HepG2 (cell line): ENCODE results near the gene SPAG7. TPM values are rescaled to one million over a fixed set of nuclear protein-coding genes. Genes with fewer than 3 reads are reported as not detected.

Experiments
- ARID2 ChIP-seq: sonication (generic); formaldehyde crosslinking; IDR thresholded peaks from 2 replicates; pipeline ENCODE4 v1.8.1; 2022; ENCODE audit warnings: mild to moderate bottlenecking, missing genetic modification reagents, borderline replicate concordance
- ATM ChIP-seq: fragments of 450-650 bp; IDR thresholded peaks from 2 replicates; pipeline ENCODE4 v1.7.1; 2017; ENCODE audit warnings: mild to moderate bottlenecking, borderline replicate concordance
- CBX5 ChIP-seq: sonication (generic); formaldehyde crosslinking; IDR thresholded peaks from 2 replicates; pipeline ENCODE4 v1.4.0; 2020; ENCODE audit warnings: missing genetic modification reagents, borderline replicate concordance
- ELF3 ChIP-seq: IDR thresholded peaks from 2 replicates; pipeline ENCODE4 v1.6.1; 2016; ENCODE audit warnings: missing genetic modification reagents, missing compliant biosample characterization
- FOXA1 ChIP-seq, 2 experiments: fragments of 450-650 bp in 1 of 2; sonication (generic) in 1 of 2; formaldehyde crosslinking in 1 of 2; IDR thresholded peaks; 2 replicates each; pipeline versions ENCODE4 v1.4.0 to v1.6.1; 2016 to 2020; ENCODE audit warnings: missing genetic modification reagents in 1 of 2
- FOXP1 ChIP-seq, 2 experiments: fragments of 450-650 bp in 1 of 2; IDR thresholded peaks; 2 replicates each; pipeline ENCODE4 v1.6.1; 2017 to 2018; ENCODE audit warnings: antibody characterized with exemption in 1 of 2
- IRX3 ChIP-seq: sonication (generic); formaldehyde crosslinking; IDR thresholded peaks from 2 replicates; pipeline ENCODE4 v1.8.1; 2023; ENCODE audit warnings: mild to moderate bottlenecking, low read depth, missing genetic modification reagents, borderline replicate concordance
- MIER3 ChIP-seq: IDR thresholded peaks from 2 replicates; pipeline ENCODE4 v1.6.1; 2016; ENCODE audit warnings: missing compliant biosample characterization, borderline replicate concordance
- NPAS2 ChIP-seq: sonication (generic); formaldehyde crosslinking; IDR thresholded peaks from 2 replicates; pipeline ENCODE4 v1.8.0; 2022; ENCODE audit warnings: mild to moderate bottlenecking, missing genetic modification reagents, borderline replicate concordance
- PRPF4 ChIP-seq: fragments of 200-400 bp; formaldehyde crosslinking; IDR thresholded peaks from 2 replicates; pipeline ENCODE4 v1.6.1; 2016; ENCODE audit warnings: low read length, low read depth; ENCODE audit not compliant: poor library complexity, severe bottlenecking
- SATB2 ChIP-seq: sonication (generic); formaldehyde crosslinking; IDR thresholded peaks from 2 replicates; pipeline ENCODE4 v1.5.0; 2020; ENCODE audit warnings: missing genetic modification reagents
- U2AF2 ChIP-seq: fragments of 200-400 bp; formaldehyde crosslinking; IDR thresholded peaks from 2 replicates; pipeline ENCODE4 v1.6.1; 2017; ENCODE audit warnings: low read depth, mild to moderate bottlenecking, low read length
- ZNF224 ChIP-seq: sonication (generic); formaldehyde crosslinking; IDR thresholded peaks from 2 replicates; pipeline ENCODE4 v1.5.0; 2020; ENCODE audit warnings: mild to moderate bottlenecking, missing genetic modification reagents
- ZNF496 ChIP-seq: sonication (generic); formaldehyde crosslinking; IDR thresholded peaks from 2 replicates; pipeline ENCODE4 v1.8.1; 2023; ENCODE audit warnings: mild to moderate bottlenecking, moderate library complexity, missing genetic modification reagents; ENCODE audit not compliant: insufficient replicate concordance
- ZNF558 ChIP-seq: sonication (generic); formaldehyde crosslinking; IDR thresholded peaks from 2 replicates; pipeline ENCODE4 v1.9.0; 2022; ENCODE audit warnings: mild to moderate bottlenecking, missing genetic modification reagents, borderline replicate concordance
- ZNF563 ChIP-seq: sonication (generic); formaldehyde crosslinking; IDR thresholded peaks from 2 replicates; pipeline ENCODE4 v1.8.0; 2022; ENCODE audit warnings: mild to moderate bottlenecking, moderate library complexity, missing genetic modification reagents
- ZSCAN30 ChIP-seq: sonication (generic); formaldehyde crosslinking; IDR thresholded peaks from 2 replicates; pipeline ENCODE4 v1.5.0; 2020; ENCODE audit warnings: mild to moderate bottlenecking, missing genetic modification reagents
- polyA plus RNA-seq, 8 experiments: library from polyadenylated mRNA; depleted of rRNA in 3 of 8; stranded (reverse) in 7 of 8; unstranded in 1 of 8; fragments of >200 nt; fragmentation: Illumina TruSeq in 4 of 8; extraction: Trizol in 4 of 8; gene quantifications; 2 replicates each; pipeline versions ENCODE4 v1.2.1 to v1.2.3, GENCODE V29; 2011 to 2016; ENCODE audit warnings: low read depth in 4 of 8, missing spikeins in 1 of 8, mixed read lengths in 1 of 8; ENCODE audit not compliant: insufficient read depth in 1 of 8
- total RNA-seq, 5 experiments: library from RNA; depleted of rRNA; stranded (reverse); fragments of >200 nt; fragmentation: Illumina TruSeq; extraction: Trizol; gene quantifications; 2 replicates each; pipeline ENCODE4 v1.2.3, GENCODE V29; 2016; ENCODE audit warnings: low read depth in 1 of 5
- TF ChIP-seq, protein P1 (sequence below): sonication (generic); formaldehyde crosslinking; IDR thresholded peaks from 2 replicates; pipeline ENCODE4 v1.4.0; 2020; ENCODE audit warnings: low read depth, missing genetic modification reagents
- TF ChIP-seq, protein P2 (sequence below): sonication (generic); formaldehyde crosslinking; IDR thresholded peaks from 2 replicates; pipeline ENCODE4 v1.4.0; 2020; ENCODE audit warnings: missing genetic modification reagents, mild to moderate bottlenecking, borderline replicate concordance
- TF ChIP-seq, protein P3 (sequence below): sonication (generic); formaldehyde crosslinking; IDR thresholded peaks from 2 replicates; pipeline ENCODE4 v1.5.0; 2020; ENCODE audit warnings: mild to moderate bottlenecking, missing genetic modification reagents, moderate library complexity

The SPAG7 gene
- total and polyA plus RNA-seq, 2 of the 13 experiments (the other 11 are each of a cell fraction or from before 2014, with no cell fraction given) = 51.0 to 59.0 TPM

DNA sequence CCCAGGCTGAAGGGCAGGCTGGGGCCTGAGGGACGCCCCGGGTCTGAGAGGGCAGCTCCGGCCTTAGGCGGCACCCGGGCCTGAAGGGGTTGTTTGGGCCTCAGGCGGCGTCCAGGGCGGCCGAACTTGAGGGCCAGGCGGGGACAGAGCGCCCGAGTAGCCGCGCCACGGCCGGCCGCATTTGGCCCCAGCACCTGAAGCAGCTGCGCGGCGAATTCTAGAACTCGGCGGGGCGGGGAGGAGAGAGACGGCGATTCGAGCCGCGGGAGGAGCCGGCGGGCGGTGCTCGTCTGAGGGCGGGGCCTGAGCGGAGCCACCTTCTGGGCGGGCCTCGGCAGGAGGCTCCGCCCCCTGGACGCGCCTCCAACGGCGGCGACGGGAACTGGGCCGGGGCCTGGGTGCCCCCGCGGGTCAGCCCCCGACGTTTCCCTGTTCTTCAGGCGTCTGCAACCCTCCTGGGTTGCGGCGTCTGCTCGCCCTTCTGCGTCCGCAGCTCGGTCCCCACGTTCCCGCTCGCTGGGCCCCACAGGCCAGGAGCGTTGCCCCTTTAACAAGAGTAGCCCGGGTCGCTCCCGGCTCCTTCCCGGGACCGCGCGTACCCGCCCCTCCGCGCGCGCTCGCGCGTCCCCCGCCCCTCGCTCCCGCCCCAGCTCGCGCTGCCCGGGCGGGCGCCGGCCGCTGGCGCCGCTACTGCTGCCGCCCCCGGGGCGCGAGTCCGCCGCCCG lies 29.8 kb upstream of the SPAG7 start, which contains the start of the genes INCA1 and KIF1C (continued):
- TF ChIP-seq, protein P1, sequence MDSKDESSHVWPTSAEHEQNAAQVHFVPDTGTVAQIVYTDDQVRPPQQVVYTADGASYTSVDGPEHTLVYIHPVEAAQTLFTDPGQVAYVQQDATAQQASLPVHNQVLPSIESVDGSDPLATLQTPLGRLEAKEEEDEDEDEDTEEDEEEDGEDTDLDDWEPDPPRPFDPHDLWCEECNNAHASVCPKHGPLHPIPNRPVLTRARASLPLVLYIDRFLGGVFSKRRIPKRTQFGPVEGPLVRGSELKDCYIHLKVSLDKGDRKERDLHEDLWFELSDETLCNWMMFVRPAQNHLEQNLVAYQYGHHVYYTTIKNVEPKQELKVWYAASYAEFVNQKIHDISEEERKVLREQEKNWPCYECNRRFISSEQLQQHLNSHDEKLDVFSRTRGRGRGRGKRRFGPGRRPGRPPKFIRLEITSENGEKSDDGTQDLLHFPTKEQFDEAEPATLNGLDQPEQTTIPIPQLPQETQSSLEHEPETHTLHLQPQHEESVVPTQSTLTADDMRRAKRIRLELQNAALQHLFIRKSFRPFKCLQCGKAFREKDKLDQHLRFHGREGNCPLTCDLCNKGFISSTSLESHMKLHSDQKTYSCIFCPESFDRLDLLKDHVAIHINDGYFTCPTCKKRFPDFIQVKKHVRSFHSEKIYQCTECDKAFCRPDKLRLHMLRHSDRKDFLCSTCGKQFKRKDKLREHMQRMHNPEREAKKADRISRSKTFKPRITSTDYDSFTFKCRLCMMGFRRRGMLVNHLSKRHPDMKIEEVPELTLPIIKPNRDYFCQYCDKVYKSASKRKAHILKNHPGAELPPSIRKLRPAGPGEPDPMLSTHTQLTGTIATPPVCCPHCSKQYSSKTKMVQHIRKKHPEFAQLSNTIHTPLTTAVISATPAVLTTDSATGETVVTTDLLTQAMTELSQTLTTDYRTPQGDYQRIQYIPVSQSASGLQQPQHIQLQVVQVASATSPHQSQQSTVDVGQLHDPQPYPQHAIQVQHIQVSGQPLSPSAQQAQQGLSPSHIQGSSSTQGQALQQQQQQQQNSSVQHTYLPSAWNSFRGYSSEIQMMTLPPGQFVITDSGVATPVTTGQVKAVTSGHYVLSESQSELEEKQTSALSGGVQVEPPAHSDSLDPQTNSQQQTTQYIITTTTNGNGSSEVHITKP = no peak
- TF ChIP-seq ELF3 (CRISPR knock-in tag) = peak; percentile 32; the same call in 1 of the 2 replicates
- peak; percentile 44; the same call in 1 of the 2 replicates for TF ChIP-seq MIER3
- no peak for TF ChIP-seq NPAS2 (CRISPR knock-in tag)
- TF ChIP-seq ARID2 (CRISPR knock-in tag) = 0 out of 2 replicates have a peak, but pooled peaks have one; percentile 63
- no peak for TF ChIP-seq CBX5 (CRISPR knock-in tag)
- TF ChIP-seq SATB2 (CRISPR knock-in tag) = no peak
- TF ChIP-seq ATM = no peak
- TF ChIP-seq FOXA1 (IDR thresholded peaks at IDR 0.05) = no peak
- no peak for TF ChIP-seq FOXA1 (CRISPR knock-in tag; IDR thresholded peaks at IDR 0.05)
- TF ChIP-seq ZSCAN30 = no peak
- 0 out of 2 replicates have a peak, but pooled peaks have one; percentile 51 for TF ChIP-seq IRX3
- no peak for TF ChIP-seq PRPF4
- no peak for TF ChIP-seq ZNF496 (CRISPR knock-in tag)
- TF ChIP-seq, protein P2, sequence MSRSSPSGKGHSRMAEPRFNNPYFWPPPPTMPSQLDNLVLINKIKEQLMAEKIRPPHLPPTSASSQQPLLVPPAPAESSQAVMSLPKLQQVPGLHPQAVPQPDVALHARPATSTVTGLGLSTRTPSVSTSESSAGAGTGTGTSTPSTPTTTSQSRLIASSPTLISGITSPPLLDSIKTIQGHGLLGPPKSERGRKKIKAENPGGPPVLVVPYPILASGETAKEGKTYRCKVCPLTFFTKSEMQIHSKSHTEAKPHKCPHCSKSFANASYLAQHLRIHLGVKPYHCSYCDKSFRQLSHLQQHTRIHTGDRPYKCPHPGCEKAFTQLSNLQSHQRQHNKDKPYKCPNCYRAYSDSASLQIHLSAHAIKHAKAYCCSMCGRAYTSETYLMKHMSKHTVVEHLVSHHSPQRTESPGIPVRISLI (CRISPR knock-in tag) = no peak
- TF ChIP-seq U2AF2 = no peak
- TF ChIP-seq ZNF563 (CRISPR knock-in tag) = no peak; the same call in 1 of the 2 replicates
- no peak for TF ChIP-seq ZNF558
- TF ChIP-seq ZNF224 (CRISPR knock-in tag) = no peak
- TF ChIP-seq FOXP1 (IDR thresholded peaks at IDR 0.05) = no peak
- TF ChIP-seq FOXP1 (CRISPR knock-in tag; IDR thresholded peaks at IDR 0.05) = no peak
- TF ChIP-seq, protein P3, sequence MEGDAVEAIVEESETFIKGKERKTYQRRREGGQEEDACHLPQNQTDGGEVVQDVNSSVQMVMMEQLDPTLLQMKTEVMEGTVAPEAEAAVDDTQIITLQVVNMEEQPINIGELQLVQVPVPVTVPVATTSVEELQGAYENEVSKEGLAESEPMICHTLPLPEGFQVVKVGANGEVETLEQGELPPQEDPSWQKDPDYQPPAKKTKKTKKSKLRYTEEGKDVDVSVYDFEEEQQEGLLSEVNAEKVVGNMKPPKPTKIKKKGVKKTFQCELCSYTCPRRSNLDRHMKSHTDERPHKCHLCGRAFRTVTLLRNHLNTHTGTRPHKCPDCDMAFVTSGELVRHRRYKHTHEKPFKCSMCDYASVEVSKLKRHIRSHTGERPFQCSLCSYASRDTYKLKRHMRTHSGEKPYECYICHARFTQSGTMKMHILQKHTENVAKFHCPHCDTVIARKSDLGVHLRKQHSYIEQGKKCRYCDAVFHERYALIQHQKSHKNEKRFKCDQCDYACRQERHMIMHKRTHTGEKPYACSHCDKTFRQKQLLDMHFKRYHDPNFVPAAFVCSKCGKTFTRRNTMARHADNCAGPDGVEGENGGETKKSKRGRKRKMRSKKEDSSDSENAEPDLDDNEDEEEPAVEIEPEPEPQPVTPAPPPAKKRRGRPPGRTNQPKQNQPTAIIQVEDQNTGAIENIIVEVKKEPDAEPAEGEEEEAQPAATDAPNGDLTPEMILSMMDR = no peak
